ENCODE measurements around the gene ZNF263.

ZNF263 gene

DNA sequence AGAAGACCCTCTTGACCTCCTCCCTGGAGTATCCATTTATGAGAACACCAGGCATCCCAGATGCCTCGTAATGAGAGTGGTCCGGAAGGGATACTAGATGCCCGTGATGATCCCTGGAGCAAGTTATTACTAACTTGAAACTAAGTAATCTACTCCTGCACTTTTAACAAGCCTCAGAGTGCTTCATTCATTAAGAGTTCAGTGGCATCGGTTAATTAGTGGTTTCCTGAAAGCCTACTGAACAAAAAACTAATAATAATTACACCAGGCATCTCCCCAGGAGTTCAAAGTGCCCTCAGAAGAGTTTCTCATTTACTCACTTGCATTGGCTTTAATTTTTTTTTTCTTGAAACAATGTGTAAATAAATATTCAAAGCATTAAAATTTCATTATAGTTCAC, 44.2 kb downstream of the ZNF263 start:
- no peak for DNase-seq (ENCODE audit: low read depth)

DNA sequence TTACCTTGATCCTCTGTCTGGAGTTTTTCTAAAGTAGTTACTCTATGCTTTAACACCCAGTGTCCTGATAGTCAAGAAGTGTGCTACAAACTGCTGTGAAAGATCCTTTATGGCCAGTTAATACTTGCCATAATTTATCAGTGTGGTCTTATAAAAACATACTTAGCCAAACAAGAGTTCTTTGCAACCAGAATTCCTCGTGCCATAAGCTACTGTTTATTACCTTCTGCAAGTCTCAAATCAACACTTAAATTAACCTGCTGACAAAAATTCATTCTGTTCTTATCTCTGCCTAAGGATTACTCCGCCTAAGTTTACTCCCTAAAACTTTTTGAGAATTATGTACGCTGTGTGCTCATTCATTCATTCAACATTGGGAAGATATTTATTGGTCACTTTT, 44.8 kb downstream of the ZNF263 start:
- no peak for DNase-seq (ENCODE audit: low read depth)

DNA sequence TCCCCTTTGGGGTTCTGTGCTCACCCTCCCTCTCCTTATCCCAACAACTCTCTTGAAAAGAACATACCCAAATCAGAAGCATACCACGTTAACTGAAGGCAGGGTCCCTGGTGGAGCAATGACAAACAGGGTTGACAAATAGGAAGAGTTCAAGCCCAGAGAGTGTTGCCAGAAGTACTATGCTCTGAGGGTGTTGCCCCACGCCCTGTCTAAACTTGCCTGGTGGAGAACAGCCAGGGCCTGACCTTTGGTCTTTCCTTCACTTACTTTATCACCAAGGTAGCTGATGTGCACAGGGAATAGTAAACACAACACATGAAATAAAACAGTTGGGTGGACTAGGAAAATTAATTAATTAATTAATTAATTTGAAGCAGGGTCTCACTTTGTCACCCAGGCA, 45.4 kb downstream of the ZNF263 start:
- DNase-seq (ENCODE audit: low read depth) = no peak

Data from non-pigmented ciliary epithelial cell (primary cell).